A673 (cell line): ENCODE results near the gene DZANK1. TPM values are rescaled to one million over a fixed set of nuclear protein-coding genes. Genes with fewer than 3 reads are reported as not detected.

Experiments
- BruUV-seq: library from RNA; stranded (reverse); fragments of 400-500 nt; replicated peaks from 2 replicates; lab custom pipeline; 2021; lab: Mats Ljungman, UMichigan
- CTCF ChIA-PET: fragments of 300-600 bp; sonication (Branson Sonifier 250); formaldehyde crosslinking; loops from one replicate; lab custom pipeline; 2022; ENCODE audit warnings: antibody characterized with exemption; lab: Charles Lee
- POLR2A ChIA-PET: fragments of 300-600 bp; sonication (Branson Sonifier 250); formaldehyde crosslinking; loops from one replicate; lab custom pipeline; 2022; ENCODE audit warnings: antibody characterized with exemption; ENCODE audit not compliant: low non-redundant PET; lab: Charles Lee
- DNase-seq: peaks from one replicate; pipeline ENCODE4 v3.0.0-alpha.2; 2015; ENCODE audit warnings: low spot score
- H3K27ac ChIP-seq: fragments of 200-600 bp; sonication (generic); 2 replicates; pipeline ENCODE4 v1.5.1; 2016; ENCODE audit warnings: mixed run types, low read depth, mild to moderate bottlenecking, mixed read lengths, antibody characterized with exemption, low read length; ENCODE audit not compliant: poor library complexity, severe bottlenecking
- H3K27me3 ChIP-seq: fragments of 200-600 bp; sonication (generic); replicated peaks from 2 replicates; pipeline ENCODE4 v1.6.1; 2017; ENCODE audit warnings: mixed run types, low read depth, mild to moderate bottlenecking, mixed read lengths, antibody characterized with exemption, low read length; ENCODE audit not compliant: insufficient read depth, poor library complexity
- H3K36me3 ChIP-seq: fragments of 200-600 bp; sonication (generic); 2 replicates; pipeline ENCODE4 v1.6.1; 2016; ENCODE audit warnings: mixed run types, mild to moderate bottlenecking, mixed read lengths, antibody characterized with exemption, low read length; ENCODE audit not compliant: insufficient read depth, poor library complexity, severe bottlenecking
- H3K4me1 ChIP-seq: fragments of 200-600 bp; sonication (generic); 2 replicates; pipeline ENCODE4 v1.6.1; 2017; ENCODE audit warnings: mixed run types, mild to moderate bottlenecking, mixed read lengths, antibody characterized with exemption, low read length; ENCODE audit not compliant: insufficient read depth, poor library complexity, severe bottlenecking
- H3K4me3 ChIP-seq: fragments of 200-600 bp; sonication (generic); 2 replicates; pipeline ENCODE4 v1.5.1; 2016; ENCODE audit warnings: low read depth, mixed run types, mild to moderate bottlenecking, mixed read lengths, low read length; ENCODE audit not compliant: poor library complexity, severe bottlenecking
- H3K9me3 ChIP-seq: fragments of 200-600 bp; sonication (generic); 2 replicates; pipeline ENCODE4 v1.6.1; 2016; ENCODE audit warnings: mixed run types, low read depth, mild to moderate bottlenecking, mixed read lengths, antibody characterized with exemption, low read length; ENCODE audit not compliant: poor library complexity, severe bottlenecking
- EZH2 ChIP-seq: fragments of 200-600 bp; sonication (generic); IDR thresholded peaks from 2 replicates; pipeline ENCODE4 v1.6.1; 2017; ENCODE audit warnings: borderline replicate concordance, low read depth, mild to moderate bottlenecking, mixed read lengths, antibody characterized with exemption, low read length; ENCODE audit not compliant: poor library complexity, severe bottlenecking
- intact Hi-C: fragments of 100-400 bp; cut with micrococcal nuclease; formaldehyde crosslinking; loops from one replicate; pipeline ENCODE4 v1.10.0; 2022; ENCODE audit not compliant: unreplicated experiment
- total RNA-seq: library from RNA; stranded (reverse); gene quantifications from 2 replicates; pipeline ENCODE4 v1.2.3, GENCODE V29; 2021
- TF ChIP-seq, protein P1 (sequence below): fragments of 300-800, 200-600 bp; sonication (generic); conservative IDR thresholded peaks from 2 replicates; pipeline ENCODE4 v1.5.1; 2017; ENCODE audit warnings: low read depth, mild to moderate bottlenecking, antibody characterized with exemption, low read length, moderate library complexity, mixed read lengths

Gene DZANK1
- total RNA-seq, 1 experiment from 2014 or later, result 3.9 TPM

DNA sequence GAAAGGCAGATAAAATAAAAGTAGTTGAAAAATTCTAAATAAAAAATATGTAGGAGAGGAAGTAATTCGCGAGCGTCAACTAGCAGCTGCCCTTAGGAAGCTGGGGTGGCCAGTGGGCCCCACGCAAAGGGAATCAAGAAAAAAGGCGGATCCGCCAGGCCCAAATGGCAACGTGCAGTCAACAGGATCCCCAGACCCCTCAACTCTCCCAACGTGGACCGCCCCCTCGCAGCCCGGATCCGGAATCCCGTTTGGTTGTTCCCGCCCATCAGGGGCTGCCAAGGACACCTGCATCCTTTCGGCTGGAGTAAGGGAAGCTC, 296 bp downstream of the DZANK1 start:
- DNase-seq, result no peak
- Histone ChIP-seq H3K27ac (no peak overlapping the region), H3K9me3 (no peaks in the 10 kb centered on the region), H3K27me3 (no peaks in the 10 kb centered on the region), H3K4me3 (peak overlapping the region; percentile 94), H3K4me1 (peaks cover 7% of the 10 kb centered on the region), H3K36me3 (peaks cover 3% of the 10 kb centered on the region)
- BruUV-seq, result no TSS peak
- ChIA-PET POLR2A (interaction anchor here (0.6 kb wide), 1 partner anchor 1199 kb away, joined by 3 read pairs; no protein-coding TSS in a partner anchor), CTCF (interaction anchor here (0.5 to 1.0 kb wide), 2 partner anchors 81 to 790 kb away, joined by 3 read pairs; no protein-coding TSS in a partner anchor)
- intact Hi-C loops, result no loop called here
- TF ChIP-seq, protein P1, sequence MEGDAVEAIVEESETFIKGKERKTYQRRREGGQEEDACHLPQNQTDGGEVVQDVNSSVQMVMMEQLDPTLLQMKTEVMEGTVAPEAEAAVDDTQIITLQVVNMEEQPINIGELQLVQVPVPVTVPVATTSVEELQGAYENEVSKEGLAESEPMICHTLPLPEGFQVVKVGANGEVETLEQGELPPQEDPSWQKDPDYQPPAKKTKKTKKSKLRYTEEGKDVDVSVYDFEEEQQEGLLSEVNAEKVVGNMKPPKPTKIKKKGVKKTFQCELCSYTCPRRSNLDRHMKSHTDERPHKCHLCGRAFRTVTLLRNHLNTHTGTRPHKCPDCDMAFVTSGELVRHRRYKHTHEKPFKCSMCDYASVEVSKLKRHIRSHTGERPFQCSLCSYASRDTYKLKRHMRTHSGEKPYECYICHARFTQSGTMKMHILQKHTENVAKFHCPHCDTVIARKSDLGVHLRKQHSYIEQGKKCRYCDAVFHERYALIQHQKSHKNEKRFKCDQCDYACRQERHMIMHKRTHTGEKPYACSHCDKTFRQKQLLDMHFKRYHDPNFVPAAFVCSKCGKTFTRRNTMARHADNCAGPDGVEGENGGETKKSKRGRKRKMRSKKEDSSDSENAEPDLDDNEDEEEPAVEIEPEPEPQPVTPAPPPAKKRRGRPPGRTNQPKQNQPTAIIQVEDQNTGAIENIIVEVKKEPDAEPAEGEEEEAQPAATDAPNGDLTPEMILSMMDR, result no peak
- no peak for TF ChIP-seq EZH2

DNA sequence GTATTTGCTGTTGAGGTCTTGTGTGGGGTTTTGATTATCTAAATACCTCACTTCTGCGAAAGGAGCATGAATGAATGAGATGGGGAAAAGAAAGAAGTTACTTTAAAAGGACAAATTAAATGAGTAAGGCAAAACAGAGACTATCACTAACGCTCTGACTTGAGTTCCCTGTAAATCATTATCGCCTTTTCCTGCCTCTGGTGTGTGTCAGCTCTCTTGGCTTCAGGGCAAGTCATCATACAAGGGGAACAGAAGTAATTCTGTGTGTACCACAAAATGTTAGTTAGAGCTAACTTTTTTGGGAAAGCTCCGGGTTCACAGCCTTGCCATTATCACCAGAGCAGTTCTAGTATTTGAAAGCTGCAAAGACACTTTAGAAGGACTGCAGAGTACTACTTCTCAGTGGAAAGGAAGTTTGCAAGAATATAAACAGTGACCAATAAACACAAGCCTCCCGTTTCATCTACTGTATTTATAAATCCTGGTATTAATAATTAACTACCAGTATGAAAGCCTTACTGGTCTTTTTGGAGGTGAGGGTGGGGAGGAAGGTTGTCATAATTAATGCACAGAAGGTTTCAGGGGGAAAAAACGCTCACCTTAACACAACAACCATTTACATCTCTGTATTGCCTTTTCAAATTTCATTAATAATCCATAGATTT, 1.2 kb downstream of the DZANK1 start:
- ChIA-PET POLR2A (no interaction called here), CTCF (no interaction called here)
- no peak overlapping the region for H3K4me3 ChIP-seq
- no peaks in the 10 kb centered on the region for H3K9me3 ChIP-seq
- H3K27ac ChIP-seq, result no peak overlapping the region
- H3K27me3 ChIP-seq, result no peaks in the 10 kb centered on the region
- no peaks in the 10 kb centered on the region for H3K36me3 ChIP-seq
- TF ChIP-seq, protein P1, result no peak
- TF ChIP-seq EZH2, result no peak
- BruUV-seq, result no TSS peak
- peaks cover 7% of the 10 kb centered on the region for H3K4me1 ChIP-seq
- DNase-seq, result no peak
- intact Hi-C loops, result no loop called here

DNA sequence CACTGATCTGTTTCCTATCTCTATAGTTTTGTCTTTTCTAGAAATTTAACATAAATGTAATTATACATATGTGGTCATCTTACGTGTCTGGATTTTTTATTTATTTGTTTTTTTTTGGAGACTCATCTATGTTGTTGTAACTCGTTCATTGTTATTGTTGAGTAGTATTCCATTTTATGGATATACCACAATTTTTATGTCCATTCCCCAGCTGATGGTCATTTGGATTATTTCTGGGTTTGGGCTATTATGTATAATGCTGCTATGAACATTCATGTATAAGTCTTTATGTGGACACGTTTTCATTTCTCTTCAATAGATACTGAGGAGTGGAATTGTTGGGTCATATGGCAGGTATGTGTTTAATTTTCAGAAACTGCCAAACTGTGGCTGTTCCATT, 10.2 kb downstream of the DZANK1 start:
- ChIA-PET POLR2A (no interaction called here), CTCF (no interaction called here)
- DNase-seq, result no peak
- H3K27me3 ChIP-seq, result no peaks in the 10 kb centered on the region
- no peaks in the 10 kb centered on the region for H3K4me1 ChIP-seq
- BruUV-seq, result no TSS peak
- TF ChIP-seq, protein P1, result no peak
- no peak for TF ChIP-seq EZH2
- intact Hi-C loops, result no loop called here
- H3K9me3 ChIP-seq, result no peaks in the 10 kb centered on the region
- H3K27ac ChIP-seq, result no peak overlapping the region
- no peaks in the 10 kb centered on the region for H3K36me3 ChIP-seq
- H3K4me3 ChIP-seq, result no peak overlapping the region
